ENCODE results near the gene RNU1-4. TPM values are rescaled to one million over a fixed set of nuclear protein-coding genes. Genes with fewer than 3 reads are reported as not detected.
"Not testable (repeated sequence)": the region's sequence is repeated elsewhere in the genome, so short reads cannot be mapped to it uniquely, and the experiment has no call there.

The RNU1-4 gene
- 1,000 to 10,000 TPM in 1 of 4 donors, under 1 TPM in 3; under 0.01 to 2,125 (median under 0.01) TPM for total RNA-seq

DNA sequence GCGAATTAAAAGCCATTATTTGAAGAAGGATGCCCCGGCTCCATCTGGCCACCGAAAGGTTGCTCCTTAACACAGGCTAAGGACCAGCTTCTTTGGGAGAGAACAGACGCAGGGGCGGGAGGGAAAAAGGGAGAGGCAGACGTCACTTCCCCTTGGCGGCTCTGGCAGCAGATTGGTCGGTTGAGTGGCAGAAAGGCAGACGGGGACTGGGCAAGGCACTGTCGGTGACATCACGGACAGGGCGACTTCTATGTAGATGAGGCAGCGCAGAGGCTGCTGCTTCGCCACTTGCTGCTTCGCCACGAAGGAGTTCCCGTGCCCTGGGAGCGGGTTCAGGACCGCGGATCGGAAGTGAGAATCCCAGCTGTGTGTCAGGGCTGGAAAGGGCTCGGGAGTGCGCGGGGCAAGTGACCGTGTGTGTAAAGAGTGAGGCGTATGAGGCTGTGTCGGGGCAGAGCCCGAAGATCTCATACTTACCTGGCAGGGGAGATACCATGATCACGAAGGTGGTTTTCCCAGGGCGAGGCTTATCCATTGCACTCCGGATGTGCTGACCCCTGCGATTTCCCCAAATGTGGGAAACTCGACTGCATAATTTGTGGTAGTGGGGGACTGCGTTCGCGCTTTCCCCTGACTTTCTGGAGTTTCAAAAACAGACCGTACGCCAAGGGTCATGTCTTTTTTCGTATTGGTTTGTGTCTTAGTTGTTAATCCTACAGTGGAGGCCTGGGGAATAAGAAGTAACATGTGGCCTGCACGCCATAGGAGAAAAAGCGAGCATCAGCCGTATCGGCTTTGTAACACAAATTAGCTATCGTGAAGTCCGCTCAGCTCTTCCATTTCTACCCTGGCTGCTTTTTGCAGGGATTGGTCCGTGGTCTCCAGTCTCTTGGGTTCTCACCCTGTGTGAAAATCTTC is at the start of gene RNU1-4:
Gene RNU1-4 (plus strand): TSS at position 470 of the 918 bp plus-strand sequence.
- H3K4me3 ChIP-seq; H3K4me1 ChIP-seq; H3K36me3 ChIP-seq; H3K27ac ChIP-seq; H3K27me3 ChIP-seq; DNase-seq; H3K9me3 ChIP-seq; intact Hi-C loops (cut with DNase I; ENCODE audit: low total_unique reads): not testable (repeated sequence)

DNA sequence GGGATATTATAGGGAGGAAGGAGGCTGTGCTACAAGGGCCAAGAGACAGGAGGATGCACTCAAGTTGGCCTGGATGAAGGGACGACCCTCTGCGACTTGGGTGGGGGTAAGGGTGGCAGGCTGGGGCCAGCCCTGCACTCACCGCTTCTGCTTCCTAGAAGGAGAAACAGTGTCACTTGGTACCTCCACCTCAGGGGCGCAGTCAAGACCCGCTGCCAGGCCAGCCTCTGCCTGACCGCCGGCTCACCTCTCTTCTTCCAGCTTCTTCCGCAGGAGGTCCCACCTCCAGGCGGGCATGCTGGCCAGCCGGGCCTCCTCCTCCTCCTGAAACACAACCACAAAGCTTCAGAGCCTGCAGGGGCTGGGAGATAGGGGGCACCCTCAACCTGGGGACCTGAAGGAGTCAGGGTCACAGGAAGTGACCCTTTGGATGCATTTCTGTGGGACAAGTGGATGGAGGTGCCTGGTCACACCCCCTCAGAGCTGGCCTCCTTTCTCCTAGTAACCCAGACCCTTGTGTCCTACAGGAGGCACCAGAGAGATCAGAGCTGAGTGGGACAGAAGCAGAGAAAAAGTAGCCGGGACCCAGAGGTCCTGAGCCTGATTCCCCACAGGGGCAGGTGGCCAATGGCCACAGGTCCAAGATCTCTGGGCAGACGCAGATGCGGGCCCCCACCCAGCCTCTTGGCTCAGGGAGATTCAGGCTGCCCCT is 49.2 kb upstream of the RNU1-4 start:
- H3K27me3 ChIP-seq; H3K27ac ChIP-seq; intact Hi-C loops (cut with DNase I; ENCODE audit: low total_unique reads); H3K9me3 ChIP-seq; H3K36me3 ChIP-seq; DNase-seq; H3K4me3 ChIP-seq; H3K4me1 ChIP-seq: not testable (repeated sequence)

DNA sequence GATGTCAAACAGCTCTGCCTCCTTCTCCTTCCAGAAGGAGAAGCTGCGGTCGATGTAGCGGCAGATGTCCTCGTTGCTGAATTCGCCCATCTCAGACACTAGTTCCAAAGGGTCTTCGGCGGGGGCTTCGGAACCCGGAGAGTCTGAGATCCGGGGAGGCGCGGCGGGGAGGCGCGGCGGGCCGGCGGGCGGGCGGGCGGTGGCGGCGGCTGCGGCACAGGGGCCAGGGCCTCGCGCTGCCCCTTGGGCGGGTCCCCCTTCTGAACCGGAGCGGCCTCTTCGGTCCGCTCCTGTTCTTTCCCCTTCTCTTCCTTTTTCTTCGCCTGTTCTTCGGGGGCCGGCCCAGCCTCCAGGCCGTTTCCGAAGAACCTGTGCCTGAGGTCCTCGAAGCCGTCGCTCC is 48.0 kb upstream of the RNU1-4 start:
- H3K36me3 ChIP-seq; intact Hi-C loops (cut with DNase I; ENCODE audit: low total_unique reads); H3K27me3 ChIP-seq; H3K27ac ChIP-seq; H3K4me1 ChIP-seq; H3K4me3 ChIP-seq; H3K9me3 ChIP-seq; DNase-seq: not testable (repeated sequence)

- H3K4me1 ChIP-seq; H3K9me3 ChIP-seq; intact Hi-C loops (cut with DNase I; ENCODE audit: low total_unique reads); H3K27ac ChIP-seq; DNase-seq; H3K36me3 ChIP-seq; H3K27me3 ChIP-seq; H3K4me3 ChIP-seq: not testable (repeated sequence)
Observed at GRCh38 chr1:16692717-16693448, 47.4 kb upstream of the RNU1-4 start.

GRCh38 chr1:16693449-16694307 is 46.6 kb upstream of the RNU1-4 start:
- H3K27ac ChIP-seq; H3K27me3 ChIP-seq; H3K9me3 ChIP-seq; intact Hi-C loops (cut with DNase I; ENCODE audit: low total_unique reads); H3K4me3 ChIP-seq; H3K36me3 ChIP-seq; DNase-seq; H3K4me1 ChIP-seq: not testable (repeated sequence)

- H3K9me3 ChIP-seq; H3K27me3 ChIP-seq; H3K4me3 ChIP-seq; DNase-seq; H3K27ac ChIP-seq; H3K4me1 ChIP-seq; intact Hi-C loops (cut with DNase I; ENCODE audit: low total_unique reads); H3K36me3 ChIP-seq: not testable (repeated sequence)
Observed at GRCh38 chr1:16694308-16694702, 46.0 kb upstream of the RNU1-4 start.

DNA sequence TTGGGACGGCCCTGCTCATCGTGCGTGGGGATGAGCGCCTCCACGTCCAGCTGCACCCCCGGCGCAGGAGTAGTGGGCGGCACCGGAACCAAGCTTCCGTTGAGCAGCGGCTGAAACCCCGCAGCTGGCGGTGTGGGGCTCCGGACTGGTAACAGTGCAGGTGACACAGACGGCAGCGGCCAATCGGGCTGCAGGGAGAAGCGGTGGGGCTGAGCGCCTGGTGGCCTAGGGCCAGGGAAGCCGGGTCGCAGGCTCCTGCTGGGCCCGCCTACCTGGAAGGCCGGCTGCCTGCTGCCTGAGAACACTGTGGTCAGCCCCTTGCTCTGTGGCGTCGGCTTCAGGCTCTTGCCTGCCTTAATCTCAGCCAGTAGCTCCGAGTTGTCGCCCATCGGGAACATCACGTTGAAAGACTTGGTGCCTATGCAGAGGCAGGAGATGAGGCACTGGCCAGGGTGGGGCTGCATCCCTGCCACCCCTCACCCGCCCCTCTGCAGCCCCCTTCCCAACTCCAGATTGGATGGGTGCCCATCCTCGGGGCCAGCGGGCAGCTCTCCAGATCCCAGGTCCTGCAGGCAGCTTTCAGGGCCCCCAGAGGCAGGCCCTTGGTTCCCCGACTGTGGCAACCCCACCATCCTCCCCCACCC is 43.7 kb upstream of the RNU1-4 start:
- H3K4me3 ChIP-seq; DNase-seq; intact Hi-C loops (cut with DNase I; ENCODE audit: low total_unique reads): not testable (repeated sequence)

DNA sequence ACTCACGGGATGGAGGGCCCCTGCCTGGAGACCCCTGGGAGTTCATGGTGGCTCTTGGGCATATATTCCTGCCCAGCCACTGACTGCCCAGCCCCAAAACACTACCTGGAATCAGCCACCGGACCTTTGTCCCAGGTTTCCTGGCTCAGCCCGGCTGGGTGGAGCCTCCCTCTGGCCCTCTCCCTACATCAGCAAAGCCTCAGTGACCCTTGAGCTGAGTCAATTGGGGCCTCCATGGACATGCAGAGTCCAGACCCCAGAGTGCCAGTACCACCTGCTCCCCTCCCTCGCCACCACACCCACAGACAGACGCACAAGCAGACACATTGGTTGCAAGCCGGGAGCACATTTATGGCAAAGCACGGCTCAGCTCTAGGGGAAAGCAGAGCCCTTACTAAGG is 43.2 kb upstream of the RNU1-4 start:
- H3K27ac ChIP-seq; H3K27me3 ChIP-seq; DNase-seq; H3K36me3 ChIP-seq; H3K4me3 ChIP-seq; intact Hi-C loops (cut with DNase I; ENCODE audit: low total_unique reads); H3K4me1 ChIP-seq; H3K9me3 ChIP-seq: not testable (repeated sequence)

More for the DNA sequence above, 43.7 kb upstream of the RNU1-4 start:
- H3K9me3 ChIP-seq, H3K4me1 ChIP-seq, H3K27me3 ChIP-seq, H3K36me3 ChIP-seq, H3K27ac ChIP-seq: not testable (repeated sequence)

DNA sequence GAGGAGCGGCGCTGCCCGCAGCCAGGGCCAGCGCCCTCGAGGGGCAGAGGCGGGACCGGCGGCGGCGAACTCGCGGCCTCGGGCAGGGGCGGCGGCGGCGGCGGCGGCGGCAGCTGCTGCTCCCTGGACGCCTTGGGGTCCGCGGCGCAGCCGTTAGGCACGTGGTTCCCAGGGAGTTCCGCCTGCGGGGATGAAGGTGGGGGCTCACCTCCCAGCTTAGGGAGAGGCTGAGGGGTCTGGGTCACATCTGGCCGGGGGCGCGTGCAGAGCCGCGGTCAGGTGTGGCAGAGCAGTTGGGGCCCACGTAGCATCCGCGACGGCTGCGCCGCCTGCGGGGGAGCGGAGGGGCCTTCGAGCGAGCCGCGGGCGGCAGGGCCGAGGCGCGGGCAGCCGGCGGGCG is 40.9 kb upstream of the RNU1-4 start:
- H3K9me3 ChIP-seq; H3K4me3 ChIP-seq; H3K4me1 ChIP-seq; H3K36me3 ChIP-seq; H3K27me3 ChIP-seq; H3K27ac ChIP-seq; intact Hi-C loops (cut with DNase I; ENCODE audit: low total_unique reads); DNase-seq: not testable (repeated sequence)

GRCh38 chr1:16700138-16700895 is 40.0 kb upstream of the RNU1-4 start:
- intact Hi-C loops (cut with DNase I; ENCODE audit: low total_unique reads); H3K4me1 ChIP-seq; H3K36me3 ChIP-seq; H3K4me3 ChIP-seq; H3K27me3 ChIP-seq; H3K27ac ChIP-seq; DNase-seq; H3K9me3 ChIP-seq: not testable (repeated sequence)

DNA sequence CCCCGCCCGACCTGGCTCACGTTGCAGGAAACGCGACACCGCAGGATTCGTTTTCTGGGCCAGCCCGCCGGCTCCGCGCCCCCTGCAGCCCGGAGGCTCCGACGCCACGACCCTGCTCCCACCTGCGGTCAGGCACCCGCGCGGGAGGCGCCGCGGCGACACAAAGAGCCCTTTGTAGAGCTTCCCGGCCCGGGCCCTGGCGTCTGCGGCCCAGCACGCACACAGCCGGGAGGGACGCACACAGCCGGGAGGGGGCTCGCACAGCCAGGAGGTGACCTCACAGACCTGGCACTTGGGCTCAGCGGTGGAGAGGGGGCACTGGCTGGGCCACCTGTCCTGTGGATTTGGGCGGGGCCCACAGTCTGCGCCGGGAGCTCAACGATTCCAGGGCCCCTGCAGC is 39.1 kb upstream of the RNU1-4 start:
- intact Hi-C loops (cut with DNase I; ENCODE audit: low total_unique reads); H3K4me3 ChIP-seq; H3K36me3 ChIP-seq; H3K27me3 ChIP-seq; H3K27ac ChIP-seq; DNase-seq; H3K4me1 ChIP-seq; H3K9me3 ChIP-seq: not testable (repeated sequence)

All from uterus (tissue), 4 donors.